Hepatocyte (in vitro differentiated cells): ENCODE data around the gene TRIM23. TPM values are rescaled to one million over a fixed set of nuclear protein-coding genes. Genes with fewer than 3 reads are reported as not detected.

Source experiments
- DNase-seq: peaks from one replicate; pipeline ENCODE4 v3.0.0-alpha.2; 2016; ENCODE audit warnings: low spot score
- H2AFZ ChIP-seq: fragments of 200-600 bp; sonication (generic); 2 replicates; pipeline ENCODE4 v1.6.0; 2016; ENCODE audit warnings: antibody characterized with exemption, mild to moderate bottlenecking
- H3K27ac ChIP-seq: fragments of 200-600 bp; sonication (generic); 2 replicates; pipeline ENCODE4 v1.5.1; 2016; ENCODE audit warnings: mild to moderate bottlenecking
- H3K27me3 ChIP-seq: fragments of 200-600 bp; sonication (generic); 2 replicates; pipeline ENCODE4 v1.6.1; 2016
- H3K36me3 ChIP-seq: fragments of 200-600 bp; sonication (generic); replicated peaks from 2 replicates; pipeline ENCODE4 v1.5.1; 2016; ENCODE audit warnings: low read depth; ENCODE audit not compliant: insufficient read depth
- H3K4me1 ChIP-seq: fragments of 200-600 bp; sonication (generic); 2 replicates; pipeline ENCODE4 v1.5.1; 2016; ENCODE audit warnings: mild to moderate bottlenecking, moderate library complexity; ENCODE audit not compliant: insufficient read depth
- H3K4me2 ChIP-seq: fragments of 200-600 bp; sonication (generic); 2 replicates; pipeline ENCODE4 v1.6.0; 2016
- H3K4me3 ChIP-seq: fragments of 200-600 bp; sonication (generic); 2 replicates; pipeline ENCODE4 v1.5.1; 2016; ENCODE audit warnings: mild to moderate bottlenecking
- H3K79me2 ChIP-seq: fragments of 200-600 bp; sonication (generic); 2 replicates; pipeline ENCODE4 v1.6.0; 2017; ENCODE audit warnings: mild to moderate bottlenecking
- H3K9me2 ChIP-seq: fragments of 200-600 bp; sonication (generic); replicated peaks from 2 replicates; pipeline ENCODE4 v1.6.0; 2017; ENCODE audit warnings: mild to moderate bottlenecking; ENCODE audit not compliant: insufficient read depth
- H3K9me3 ChIP-seq: fragments of 200-600 bp; sonication (generic); 2 replicates; pipeline ENCODE4 v1.5.1; 2016; ENCODE audit warnings: low read depth, mild to moderate bottlenecking
- H4K20me1 ChIP-seq: fragments of 200-600 bp; sonication (generic); 2 replicates; pipeline ENCODE4 v1.6.0; 2016; ENCODE audit warnings: mild to moderate bottlenecking; ENCODE audit not compliant: insufficient read depth, poor library complexity, severe bottlenecking
- EZH2 ChIP-seq: fragments of 200-600 bp; sonication (generic); IDR thresholded peaks from 2 replicates; pipeline ENCODE4 v1.6.1; 2016; ENCODE audit warnings: antibody characterized with exemption, mild to moderate bottlenecking, borderline replicate concordance
- EZH2phosphoT487 ChIP-seq: fragments of 200-600 bp; sonication (generic); IDR thresholded peaks from one replicate; pipeline ENCODE4 v1.6.1; 2018; ENCODE audit warnings: antibody characterized with exemption, mild to moderate bottlenecking, low read depth, moderate library complexity; ENCODE audit not compliant: unreplicated experiment, severe bottlenecking
- WGBS: methylation state at CpG from one replicate; pipeline ENCODE4 v1.1.6; 2016; ENCODE audit warnings: low lambda C conversion rate; ENCODE audit errors: missing lambda C conversion rate; 5-methylcytosine and 5-hydroxymethylcytosine counted together
- polyA plus RNA-seq: library from polyadenylated mRNA; unstranded; fragments of >200 nt; fragmentation: Nextera tagmentation; extraction: Ambion mirVana; gene quantifications from 2 replicates; pipeline ENCODE4 v1.2.1, GENCODE V29; 2016
- total RNA-seq: library from RNA; depleted of rRNA; stranded (reverse); fragments of >200 nt; gene quantifications from 2 replicates; pipeline ENCODE4 v1.2.3, GENCODE V29; 2014
- TF ChIP-seq, protein P1 (sequence below): fragments of 200-600 bp; sonication (generic); IDR thresholded peaks from 2 replicates; pipeline ENCODE4 v1.5.1; 2016; ENCODE audit warnings: antibody characterized with exemption, mild to moderate bottlenecking; ENCODE audit not compliant: poor library complexity

TRIM23 gene
- total and polyA plus RNA-seq, 2 experiments from 2014 or later, result 6.0 to 14.2 TPM

DNA sequence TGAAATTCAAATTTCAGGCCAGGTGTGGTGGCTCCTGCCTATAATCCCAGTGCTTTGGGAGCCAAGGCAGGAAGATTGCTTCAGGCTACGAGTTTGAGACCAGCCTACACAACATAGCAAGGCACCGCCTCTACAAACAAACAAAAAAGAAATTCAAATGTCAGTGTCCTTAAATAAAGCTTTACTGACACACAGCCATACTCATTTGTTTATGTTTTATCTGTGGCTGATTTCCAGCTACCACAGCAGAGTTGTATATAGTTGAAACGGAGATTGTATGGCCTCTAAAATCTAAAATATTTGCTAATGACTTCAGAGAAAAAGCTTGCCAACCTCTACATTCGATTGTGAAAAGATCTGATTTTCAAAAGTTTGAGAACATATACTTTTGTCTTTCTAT is 16.1 kb upstream of the TRIM23 start:
- Histone ChIP-seq H3K27ac (no peak overlapping the region), H3K9me3 (no peaks in the 10 kb centered on the region), H3K36me3 (peaks cover 4% of the 10 kb centered on the region), H4K20me1 (no peaks in the 10 kb centered on the region), H3K4me3 (no peak overlapping the region), H3K4me2 (no peak overlapping the region), H3K79me2 (peaks cover 2% of the 10 kb centered on the region), H3K27me3 (no peaks in the 10 kb centered on the region), H2AFZ (no peak overlapping the region), H3K9me2 (no peaks in the 10 kb centered on the region), H3K4me1 (no peaks in the 10 kb centered on the region)
- TF ChIP-seq EZH2phosphoT487 (no peak), EZH2 (no peak)
- TF ChIP-seq, protein P1, sequence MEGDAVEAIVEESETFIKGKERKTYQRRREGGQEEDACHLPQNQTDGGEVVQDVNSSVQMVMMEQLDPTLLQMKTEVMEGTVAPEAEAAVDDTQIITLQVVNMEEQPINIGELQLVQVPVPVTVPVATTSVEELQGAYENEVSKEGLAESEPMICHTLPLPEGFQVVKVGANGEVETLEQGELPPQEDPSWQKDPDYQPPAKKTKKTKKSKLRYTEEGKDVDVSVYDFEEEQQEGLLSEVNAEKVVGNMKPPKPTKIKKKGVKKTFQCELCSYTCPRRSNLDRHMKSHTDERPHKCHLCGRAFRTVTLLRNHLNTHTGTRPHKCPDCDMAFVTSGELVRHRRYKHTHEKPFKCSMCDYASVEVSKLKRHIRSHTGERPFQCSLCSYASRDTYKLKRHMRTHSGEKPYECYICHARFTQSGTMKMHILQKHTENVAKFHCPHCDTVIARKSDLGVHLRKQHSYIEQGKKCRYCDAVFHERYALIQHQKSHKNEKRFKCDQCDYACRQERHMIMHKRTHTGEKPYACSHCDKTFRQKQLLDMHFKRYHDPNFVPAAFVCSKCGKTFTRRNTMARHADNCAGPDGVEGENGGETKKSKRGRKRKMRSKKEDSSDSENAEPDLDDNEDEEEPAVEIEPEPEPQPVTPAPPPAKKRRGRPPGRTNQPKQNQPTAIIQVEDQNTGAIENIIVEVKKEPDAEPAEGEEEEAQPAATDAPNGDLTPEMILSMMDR, result no peak
- no peak for DNase-seq
- 96% methylated on average over 4 of the region's 4 CpGs for WGBS

DNA sequence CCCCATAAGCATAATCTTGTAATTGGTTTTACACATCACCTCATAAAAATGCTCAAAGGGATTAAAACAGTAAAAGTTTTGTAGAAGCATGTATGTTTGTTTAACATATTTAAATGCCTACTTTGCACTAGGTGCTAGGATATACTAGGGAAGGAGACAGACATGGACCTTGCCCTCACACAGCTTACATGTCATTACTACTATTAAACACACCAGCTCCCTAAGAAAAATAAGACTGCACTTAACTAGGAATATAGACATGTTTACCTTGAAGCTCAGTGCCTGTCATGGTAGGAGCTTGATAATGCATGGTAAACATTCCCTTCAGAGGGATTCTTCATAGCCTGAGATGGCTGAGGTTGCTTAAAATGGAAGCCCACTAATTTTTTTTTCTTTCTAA is 6.8 kb upstream of the TRIM23 start:
- no peak for DNase-seq
- no peak for TF ChIP-seq EZH2
- TF ChIP-seq, protein P1, result no peak
- TF ChIP-seq EZH2phosphoT487, result no peak
- no peaks in the 10 kb centered on the region for H3K36me3 ChIP-seq
- no peaks in the 10 kb centered on the region for H3K9me2 ChIP-seq
- H3K4me3 ChIP-seq, result no peak overlapping the region
- H3K4me1 ChIP-seq, result no peaks in the 10 kb centered on the region
- H3K9me3 ChIP-seq, result no peaks in the 10 kb centered on the region
- H2AFZ ChIP-seq, result no peak overlapping the region
- H3K79me2 ChIP-seq, result peaks cover 61% of the 10 kb centered on the region
- no peaks in the 10 kb centered on the region for H3K27me3 ChIP-seq
- no peak overlapping the region for H3K27ac ChIP-seq
- no peak overlapping the region for H3K4me2 ChIP-seq
- H4K20me1 ChIP-seq, result no peaks in the 10 kb centered on the region

GRCh38 chr5:65625743-65626142 is 1.6 kb upstream of the TRIM23 start:
- Histone ChIP-seq H3K4me2 (peak overlapping the region; percentile 76), H3K4me1 (peaks cover 14% of the 10 kb centered on the region), H3K79me2 (peaks cover 89% of the 10 kb centered on the region), H3K9me2 (no peaks in the 10 kb centered on the region), H3K4me3 (peak overlapping the region; percentile 89), H3K36me3 (no peaks in the 10 kb centered on the region), H4K20me1 (peaks cover 7% of the 10 kb centered on the region), H3K27me3 (no peaks in the 10 kb centered on the region), H2AFZ (peak overlapping the region; percentile 69), H3K27ac (peak overlapping the region; percentile 94), H3K9me3 (no peaks in the 10 kb centered on the region)
- no peak for DNase-seq
- WGBS, result 66% methylated on average over 6 of the region's 6 CpGs
- TF ChIP-seq, protein P1, result no peak
- TF ChIP-seq EZH2, result no peak
- TF ChIP-seq EZH2phosphoT487, result no peak
